PC-9 (cell line): ENCODE measurements around the gene SLC22A2. TPM values are rescaled to one million over a fixed set of nuclear protein-coding genes. Genes with fewer than 3 reads are reported as not detected.
A peak's percentile ranks its signal among the peaks of the same experiment; 100 is the strongest.

Experiments used
- BruUV-seq: library from RNA; stranded (reverse); fragments of 400-500 nt; replicated peaks from 2 replicates; lab custom pipeline; 2021; lab: Mats Ljungman, UMichigan
- CTCF ChIA-PET: fragments of 300-600 bp; sonication (Branson Sonifier 250); formaldehyde crosslinking; loops from one replicate; lab custom pipeline; 2022; ENCODE audit warnings: antibody characterized with exemption; lab: Charles Lee
- POLR2A ChIA-PET: fragments of 300-600 bp; sonication (Branson Sonifier 250); formaldehyde crosslinking; loops from one replicate; lab custom pipeline; 2022; ENCODE audit warnings: antibody characterized with exemption; ENCODE audit not compliant: unreplicated experiment; lab: Charles Lee
- DNase-seq, 2 experiments: peaks; one replicate each; pipeline versions ENCODE4 v3.0.0 to v3.0.0-alpha.2; 2015 to 2022; ENCODE audit warnings: mixed read lengths in 1 of 2
- H2AFZ ChIP-seq: fragments of 200-600 bp; sonication (generic); 2 replicates; pipeline ENCODE4 v1.8.1; 2017; ENCODE audit warnings: antibody characterized with exemption
- H3F3A ChIP-seq: fragments of 200-600 bp; sonication (generic); 2 replicates; pipeline ENCODE4 v1.8.1; 2017; ENCODE audit warnings: antibody characterized with exemption, mild to moderate bottlenecking, low read depth; ENCODE audit not compliant: insufficient read depth
- H3K27ac ChIP-seq: fragments of 200-600 bp; sonication (generic); 2 replicates; pipeline ENCODE4 v1.6.1; 2016; ENCODE audit warnings: mixed run types
- H3K27me3 ChIP-seq: fragments of 200-600 bp; sonication (generic); 2 replicates; pipeline ENCODE4 v1.6.1; 2016; ENCODE audit warnings: low read depth, mixed run types; ENCODE audit not compliant: insufficient read depth
- H3K36me3 ChIP-seq: fragments of 200-600 bp; sonication (generic); 2 replicates; pipeline ENCODE4 v1.6.1; 2016; ENCODE audit warnings: low read depth, mixed run types
- H3K4me1 ChIP-seq: fragments of 200-600 bp; sonication (generic); replicated peaks from 2 replicates; pipeline ENCODE4 v1.6.1; 2016; ENCODE audit warnings: mixed run types; ENCODE audit not compliant: insufficient read depth
- H3K4me2 ChIP-seq: fragments of 200-600 bp; sonication (generic); 2 replicates; pipeline ENCODE4 v1.6.1; 2017; ENCODE audit warnings: mixed run types
- H3K4me3 ChIP-seq: fragments of 200-600 bp; sonication (generic); 2 replicates; pipeline ENCODE4 v1.6.1; 2016; ENCODE audit warnings: mixed run types
- H3K79me2 ChIP-seq: fragments of 200-600 bp; sonication (generic); 2 replicates; pipeline ENCODE4 v1.6.1; 2017; ENCODE audit warnings: low read depth, mixed run types
- H3K9me2 ChIP-seq: fragments of 200-600 bp; sonication (generic); 2 replicates; pipeline ENCODE4 v1.8.1; 2017; ENCODE audit warnings: mild to moderate bottlenecking; ENCODE audit not compliant: insufficient read depth
- H3K9me3 ChIP-seq: fragments of 200-600 bp; sonication (generic); 2 replicates; pipeline ENCODE4 v1.8.1; 2016; ENCODE audit warnings: low read depth; ENCODE audit not compliant: insufficient read depth
- H4K20me1 ChIP-seq: fragments of 200-600 bp; sonication (generic); 2 replicates; pipeline ENCODE4 v1.8.1; 2017; ENCODE audit not compliant: insufficient read depth
- EZH2 ChIP-seq: fragments of 200-600 bp; sonication (generic); IDR thresholded peaks from 2 replicates; pipeline ENCODE4 v1.8.0; 2017; ENCODE audit warnings: antibody characterized with exemption, low read depth
- intact Hi-C: fragments of 100-400 bp; cut with micrococcal nuclease; formaldehyde crosslinking; loops from one replicate; pipeline ENCODE4 v1.10.0; 2022; ENCODE audit not compliant: unreplicated experiment
- total RNA-seq: library from RNA; stranded (reverse); gene quantifications from 2 replicates; pipeline ENCODE4 v1.2.3, GENCODE V29; 2021
- TF ChIP-seq, protein P1 (sequence below): fragments of 200-600 bp; sonication (generic); conservative IDR thresholded peaks from 2 replicates; pipeline ENCODE4 v1.6.1; 2017; ENCODE audit warnings: mixed run types, antibody characterized with exemption, mild to moderate bottlenecking, moderate library complexity

Gene SLC22A2
- total RNA-seq, 1 experiment from 2014 or later, result not detected

DNA sequence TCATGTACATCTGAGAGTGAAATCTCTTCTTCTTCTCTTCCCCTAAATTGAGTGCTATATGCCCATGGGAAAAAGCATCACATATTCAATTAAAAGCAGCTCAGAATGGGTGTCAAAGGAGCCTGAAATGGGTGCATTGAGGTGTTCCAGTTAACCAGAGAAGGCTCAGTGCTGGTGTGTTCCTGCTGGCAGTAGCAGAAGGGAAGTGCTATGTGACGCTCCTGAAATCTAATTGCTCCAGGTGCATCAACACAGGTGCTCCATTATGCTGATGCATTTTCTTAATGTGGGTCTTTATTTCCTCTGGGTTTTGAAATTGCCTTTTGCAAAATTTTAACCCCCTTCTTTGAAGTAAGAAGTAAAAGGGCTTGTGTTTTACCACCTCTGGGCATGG is 17.9 kb downstream of the SLC22A2 start:
- 0 out of 2 replicates have a peak, but pooled peaks cover 4% of the 10 kb centered on the region for H3F3A ChIP-seq
- no peaks in the 10 kb centered on the region for H3K9me2 ChIP-seq
- no peak overlapping the region for H3K4me2 ChIP-seq
- no peaks in the 10 kb centered on the region for H3K36me3 ChIP-seq
- ChIA-PET POLR2A (no interaction called here), CTCF (no interaction called here)
- TF ChIP-seq, protein P1, sequence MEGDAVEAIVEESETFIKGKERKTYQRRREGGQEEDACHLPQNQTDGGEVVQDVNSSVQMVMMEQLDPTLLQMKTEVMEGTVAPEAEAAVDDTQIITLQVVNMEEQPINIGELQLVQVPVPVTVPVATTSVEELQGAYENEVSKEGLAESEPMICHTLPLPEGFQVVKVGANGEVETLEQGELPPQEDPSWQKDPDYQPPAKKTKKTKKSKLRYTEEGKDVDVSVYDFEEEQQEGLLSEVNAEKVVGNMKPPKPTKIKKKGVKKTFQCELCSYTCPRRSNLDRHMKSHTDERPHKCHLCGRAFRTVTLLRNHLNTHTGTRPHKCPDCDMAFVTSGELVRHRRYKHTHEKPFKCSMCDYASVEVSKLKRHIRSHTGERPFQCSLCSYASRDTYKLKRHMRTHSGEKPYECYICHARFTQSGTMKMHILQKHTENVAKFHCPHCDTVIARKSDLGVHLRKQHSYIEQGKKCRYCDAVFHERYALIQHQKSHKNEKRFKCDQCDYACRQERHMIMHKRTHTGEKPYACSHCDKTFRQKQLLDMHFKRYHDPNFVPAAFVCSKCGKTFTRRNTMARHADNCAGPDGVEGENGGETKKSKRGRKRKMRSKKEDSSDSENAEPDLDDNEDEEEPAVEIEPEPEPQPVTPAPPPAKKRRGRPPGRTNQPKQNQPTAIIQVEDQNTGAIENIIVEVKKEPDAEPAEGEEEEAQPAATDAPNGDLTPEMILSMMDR, result no peak
- no peak for TF ChIP-seq EZH2
- H3K27me3 ChIP-seq, result no peaks in the 10 kb centered on the region
- no peak overlapping the region for H2AFZ ChIP-seq
- H3K27ac ChIP-seq, result no peak overlapping the region
- H3K4me3 ChIP-seq, result no peak overlapping the region
- H3K9me3 ChIP-seq, result peaks cover 14% of the 10 kb centered on the region
- intact Hi-C loops, result no loop called here
- BruUV-seq, result no TSS peak
- no peaks in the 10 kb centered on the region for H4K20me1 ChIP-seq
- H3K79me2 ChIP-seq, result no peaks in the 10 kb centered on the region
- H3K4me1 ChIP-seq, result peaks cover 19% of the 10 kb centered on the region
- no peak for DNase-seq

DNA sequence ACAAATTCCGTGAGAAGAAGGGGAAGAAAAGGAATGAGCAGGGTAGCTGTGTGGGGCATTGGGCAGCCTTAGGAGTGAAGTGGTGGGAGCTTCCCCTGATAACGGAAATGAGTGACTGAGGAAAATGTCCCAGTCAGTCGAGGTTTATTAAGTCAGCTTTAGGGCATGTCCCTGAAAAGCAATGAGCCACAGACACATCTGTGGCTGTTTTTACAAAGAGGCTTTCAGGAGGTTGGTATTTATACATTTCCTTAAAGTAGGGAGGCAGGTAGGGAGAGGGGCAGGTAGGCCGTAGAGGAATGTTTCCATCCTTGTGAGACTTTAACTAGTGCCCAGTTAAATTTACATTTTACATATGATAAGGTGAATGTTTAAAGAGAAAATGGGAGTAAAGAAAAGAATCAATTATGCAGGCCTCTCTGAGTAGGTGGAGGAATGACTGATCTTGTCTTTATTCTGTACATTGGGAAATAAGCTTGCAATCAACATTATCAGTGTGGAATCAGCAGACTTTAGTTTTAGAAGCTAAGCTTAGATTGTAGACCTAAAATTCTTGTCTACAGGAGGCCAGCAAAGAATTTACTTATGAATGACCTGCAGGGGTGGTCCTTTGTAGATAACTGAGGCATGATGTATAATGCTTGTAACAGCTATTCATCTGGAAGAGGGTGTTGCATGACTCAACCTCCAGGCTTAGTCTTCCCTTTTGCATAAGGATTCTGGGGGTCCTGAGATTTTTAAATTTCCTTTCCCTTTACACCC is 18.5 kb downstream of the SLC22A2 start:
- H3K36me3 ChIP-seq, result no peaks in the 10 kb centered on the region
- no TSS peak for BruUV-seq
- peaks cover 14% of the 10 kb centered on the region for H3K9me3 ChIP-seq
- no peak for DNase-seq
- H2AFZ ChIP-seq, result no peak overlapping the region
- H3K4me2 ChIP-seq, result no peak overlapping the region
- TF ChIP-seq, protein P1, result no peak
- no peak for TF ChIP-seq EZH2
- H3K9me2 ChIP-seq, result no peaks in the 10 kb centered on the region
- CTCF ChIA-PET, result no interaction called here
- H3K27me3 ChIP-seq, result no peaks in the 10 kb centered on the region
- no peaks in the 10 kb centered on the region for H4K20me1 ChIP-seq
- POLR2A ChIA-PET, result no interaction called here
- H3K4me3 ChIP-seq, result no peak overlapping the region
- intact Hi-C loops, result no loop called here
- H3K4me1 ChIP-seq, result peaks cover 19% of the 10 kb centered on the region
- H3K27ac ChIP-seq, result no peak overlapping the region
- H3K79me2 ChIP-seq, result no peaks in the 10 kb centered on the region
- 0 out of 2 replicates have a peak, but pooled peaks cover 4% of the 10 kb centered on the region for H3F3A ChIP-seq

DNA sequence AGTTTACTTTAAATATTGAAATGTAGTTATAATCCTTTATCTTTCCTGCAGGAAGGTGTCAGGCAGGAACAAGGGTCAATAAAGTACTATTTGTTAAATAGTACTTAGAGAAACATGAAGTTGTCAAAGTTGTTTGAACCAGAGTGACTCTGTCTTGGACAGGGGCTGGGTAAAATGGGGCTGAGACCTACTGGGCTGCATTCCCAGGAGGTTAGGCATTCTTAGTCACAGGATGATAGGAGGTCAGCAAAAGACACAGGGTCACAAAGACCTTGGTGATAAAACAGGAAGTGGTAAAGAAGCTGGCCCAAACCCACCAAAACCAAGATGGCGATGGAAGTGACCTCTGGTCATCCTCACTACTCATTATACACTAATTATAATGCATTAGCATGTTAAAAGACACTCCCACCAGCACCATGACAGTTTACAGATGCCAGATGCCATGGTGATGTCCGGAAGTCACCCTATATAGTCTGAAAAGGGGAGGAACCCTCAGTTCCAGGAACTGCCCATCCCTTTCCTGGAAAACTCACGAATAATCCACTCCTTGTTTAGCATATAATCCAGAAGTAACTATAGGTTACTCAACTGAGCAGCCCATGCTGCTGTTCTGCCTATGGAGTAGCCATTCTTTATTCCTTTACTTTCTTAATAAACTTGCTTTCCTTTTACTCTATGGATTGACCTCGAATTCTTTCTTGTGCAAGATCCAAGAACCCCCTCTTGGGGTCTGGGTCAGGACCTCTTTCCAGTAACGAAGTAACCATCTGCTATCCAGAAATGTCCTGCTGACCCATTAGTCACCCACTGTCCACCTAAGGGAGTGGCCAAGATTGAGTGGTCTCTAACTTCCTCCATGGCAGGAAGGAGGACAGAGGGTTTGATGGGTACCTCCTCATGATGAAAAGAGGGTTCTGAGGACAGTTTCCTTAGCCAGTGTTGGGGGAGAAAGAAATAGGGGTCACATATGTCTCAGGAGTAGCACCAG is 19.6 kb downstream of the SLC22A2 start:
- H4K20me1 ChIP-seq, result no peaks in the 10 kb centered on the region
- intact Hi-C loops, result no loop called here
- H3K4me1 ChIP-seq, result peaks cover 19% of the 10 kb centered on the region
- no peaks in the 10 kb centered on the region for H3K79me2 ChIP-seq
- peak overlapping the region; percentile 39 for H3K4me2 ChIP-seq
- ChIA-PET POLR2A (no interaction called here), CTCF (no interaction called here)
- H3K4me3 ChIP-seq, result no peak overlapping the region
- no TSS peak for BruUV-seq
- TF ChIP-seq EZH2, result no peak
- TF ChIP-seq, protein P1, result no peak
- no peaks in the 10 kb centered on the region for H3K9me2 ChIP-seq
- no peaks in the 10 kb centered on the region for H3K36me3 ChIP-seq
- peak in 1 of 2 experiments; percentile 45 for DNase-seq
- H3F3A ChIP-seq, result 0 out of 2 replicates have a peak, but pooled peaks cover 4% of the 10 kb centered on the region
- H3K27ac ChIP-seq, result peak overlapping the region; percentile 76
- no peaks in the 10 kb centered on the region for H3K27me3 ChIP-seq
- H2AFZ ChIP-seq, result peak overlapping the region; percentile 62
- H3K9me3 ChIP-seq, result peaks cover 14% of the 10 kb centered on the region; the same call in 1 of the 2 replicates
